ENCODE results near the gene NDUFV1. TPM values are rescaled to one million over a fixed set of nuclear protein-coding genes. Genes with fewer than 3 reads are reported as not detected.

The NDUFV1 gene
- total and polyA plus RNA-seq, 2 donors (not counting 1 experiment from before 2014, with no cell fraction given): 238 to 315 TPM

DNA sequence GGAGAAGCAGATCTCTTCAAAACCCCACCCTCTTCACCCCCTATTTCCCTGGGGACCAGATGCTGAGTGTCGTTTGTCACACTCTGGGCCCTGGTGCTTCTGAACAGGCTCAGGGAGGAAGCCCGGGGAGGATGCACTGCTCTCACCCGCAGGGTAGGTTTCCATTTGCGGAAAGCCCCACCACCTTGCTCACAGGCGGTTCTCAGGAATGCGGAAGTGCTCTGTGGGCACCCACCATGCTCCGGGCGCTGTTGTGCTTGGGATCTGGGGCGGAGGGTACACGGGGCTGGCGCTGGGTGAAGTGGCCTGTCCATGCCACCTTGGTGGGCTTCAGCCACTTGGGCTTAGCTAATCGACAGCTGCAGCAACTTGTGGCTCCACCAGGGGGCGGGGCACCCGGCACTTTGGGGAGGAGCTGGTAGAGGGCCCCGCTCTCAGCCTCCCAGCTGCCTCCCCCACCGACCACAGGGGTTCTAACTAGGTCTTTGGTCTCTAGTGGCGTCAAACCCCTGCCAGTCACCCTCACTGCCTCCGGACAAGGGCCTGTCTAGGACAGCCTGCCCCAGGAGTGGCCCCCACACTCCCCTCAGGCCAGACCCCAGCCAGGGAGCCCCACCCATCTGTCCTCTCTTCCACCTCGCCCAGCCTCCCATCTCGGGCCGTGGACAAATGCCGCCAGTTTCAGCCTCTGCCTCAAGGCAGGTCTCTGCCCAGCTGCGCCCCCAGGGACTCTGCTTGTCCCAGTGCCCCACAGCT, 7.4 kb downstream of the NDUFV1 start:
- WGBS (ENCODE audit: insufficient coverage): 8% methylated on average over 23 of the region's 23 CpGs
- peak; percentile 95 for ATAC-seq (ENCODE audit: low read depth)
- H3K4me3 Mint-ChIP-seq: peak overlapping the region; percentile 83

More for the DNA sequence above, 7.4 kb downstream of the NDUFV1 start:
- Histone ChIP-seq H3K9ac (ENCODE audit: low read length) (peak overlapping the region; percentile 65), H2AFZ (ENCODE audit: insufficient read depth, low read depth, low read length, poor library complexity, severe bottlenecking) (peak overlapping the region; percentile 79), H3K27me3 (replicated peaks in 1 of 4; ENCODE audit: control extremely low read depth in 1 of 4, control insufficient read depth in 3 of 4, insufficient read depth in 4 of 4, low read length in 3 of 4) (no peaks in the 10 kb centered on the region), H3K4me1 (ENCODE audit: control insufficient read depth in 2 of 2, insufficient read depth in 2 of 2, low read length in 2 of 2) (peaks cover 32 to 38% of the 10 kb centered on the region in 2 donors), H3K4me3 (ENCODE audit: control extremely low read depth in 1 of 5, extremely low read depth in 1 of 5, insufficient read depth in 1 of 5, low read depth in 2 of 5, low read length in 4 of 5) (peak overlapping the region in 4 of 5 experiments; percentile 38 to 58 (median 50)), H3K27ac (ENCODE audit: low read length in 2 of 2) (peak overlapping the region; percentile 97 to 98), H3K36me3 (replicated peaks in 1 of 2; ENCODE audit: control extremely low read depth in 1 of 2, control insufficient read depth in 1 of 2, extremely low read depth in 1 of 2, insufficient read depth in 2 of 2, low read length in 1 of 2) (peaks cover 0 to 33% of the 10 kb centered on the region in 2 experiments), H4K20me1 (ENCODE audit: control insufficient read depth, insufficient read depth, low read length, poor library complexity, severe bottlenecking) (no peaks in the 10 kb centered on the region), H3K9me3 (ENCODE audit: control extremely low read depth in 1 of 3, control insufficient read depth in 2 of 3, insufficient read depth in 1 of 3, low read length in 2 of 3) (no peaks in the 10 kb centered on the region), H3K79me2 (ENCODE audit: control insufficient read depth, insufficient read depth, low read length) (peaks cover 4% of the 10 kb centered on the region), H3K4me2 (replicated peaks; ENCODE audit: low read depth, low read length, poor library complexity, severe bottlenecking) (peak overlapping the region; percentile 79)
- H3K4me1 Mint-ChIP-seq: peaks cover 45% of the 10 kb centered on the region
- H3K9me3 Mint-ChIP-seq (ENCODE audit: insufficient read depth): no peaks in the 10 kb centered on the region
- ChIA-PET CTCF (interaction anchor here (0.6 to 8.0 kb wide), 15 partner anchors 12 to 268 kb away, joined by 3 to 85 read pairs (median 5); partner anchors contain the start of genes GSTP1 and NUDT8), POLR2A (interaction anchor here (0.7 to 3.8 kb wide), 11 partner anchors 15 to 270 kb away, joined by 3 to 31 read pairs (median 3); partner anchors contain the start of genes GSTP1 and NUDT8)
- TF ChIP-seq, protein P1, sequence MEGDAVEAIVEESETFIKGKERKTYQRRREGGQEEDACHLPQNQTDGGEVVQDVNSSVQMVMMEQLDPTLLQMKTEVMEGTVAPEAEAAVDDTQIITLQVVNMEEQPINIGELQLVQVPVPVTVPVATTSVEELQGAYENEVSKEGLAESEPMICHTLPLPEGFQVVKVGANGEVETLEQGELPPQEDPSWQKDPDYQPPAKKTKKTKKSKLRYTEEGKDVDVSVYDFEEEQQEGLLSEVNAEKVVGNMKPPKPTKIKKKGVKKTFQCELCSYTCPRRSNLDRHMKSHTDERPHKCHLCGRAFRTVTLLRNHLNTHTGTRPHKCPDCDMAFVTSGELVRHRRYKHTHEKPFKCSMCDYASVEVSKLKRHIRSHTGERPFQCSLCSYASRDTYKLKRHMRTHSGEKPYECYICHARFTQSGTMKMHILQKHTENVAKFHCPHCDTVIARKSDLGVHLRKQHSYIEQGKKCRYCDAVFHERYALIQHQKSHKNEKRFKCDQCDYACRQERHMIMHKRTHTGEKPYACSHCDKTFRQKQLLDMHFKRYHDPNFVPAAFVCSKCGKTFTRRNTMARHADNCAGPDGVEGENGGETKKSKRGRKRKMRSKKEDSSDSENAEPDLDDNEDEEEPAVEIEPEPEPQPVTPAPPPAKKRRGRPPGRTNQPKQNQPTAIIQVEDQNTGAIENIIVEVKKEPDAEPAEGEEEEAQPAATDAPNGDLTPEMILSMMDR (IDR thresholded peaks at IDR 0.05): peak; percentile 40
- no peak for TF ChIP-seq EZH2 (IDR thresholded peaks at IDR 0.05; ENCODE audit: borderline replicate concordance, insufficient read depth, low read depth, low read length, poor library complexity, severe bottlenecking)
- intact Hi-C loops (cut with micrococcal nuclease): loop anchor here (1.0 to 5.0 kb wide), 4 partner anchors 8 to 33 kb away; partner anchors contain the start of genes GSTP1, NDUFV1 and NUDT8
- H3K27me3 Mint-ChIP-seq: no peaks in the 10 kb centered on the region
- peak; percentile 97 for DNase-seq
- peak overlapping the region; percentile 99 for H3K27ac Mint-ChIP-seq
